SK-MEL-5 (cell line): Measurements from ENCODE around the gene GTF2H3. TPM values are rescaled to one million over a fixed set of nuclear protein-coding genes. Genes with fewer than 3 reads are reported as not detected.
A peak's percentile ranks its signal among the peaks of the same experiment; 100 is the strongest.

Experiments
- DNase-seq: peaks from one replicate; pipeline ENCODE4 v3.0.0-alpha.2; 2016; ENCODE audit warnings: low read depth, low spot score
- in situ Hi-C: cut with HindIII; loops from 2 replicates; pipeline ENCODE4 v1.10.0; 2016; ENCODE audit warnings: low sequenced_read_pairs, high pct_unique_total_duplicates, low pct_unique_long_range_greater_than_20kb
- total RNA-seq: library from RNA; depleted of rRNA; stranded (reverse); fragments of >200 nt; shearing (Covaris generic); gene quantifications from 2 replicates; pipeline ENCODE4 v1.2.3, GENCODE V29; 2014

Gene GTF2H3
- total RNA-seq, 1 experiment from 2014 or later: 54.7 TPM

GRCh38 chr12:123621619-123622530 is 11.8 kb upstream of the GTF2H3 start:
- DNase-seq: no peak
- in situ Hi-C loops: no loop called here

GRCh38 chr12:123634142-123634561 is 523 bp downstream of the GTF2H3 start:
- DNase-seq: no peak
- in situ Hi-C loops: no loop called here

- in situ Hi-C loops: no loop called here
- no peak for DNase-seq
These were observed 10.3 kb downstream of the GTF2H3 start for GRCh38 chr12:123643911-123644310.

- no peak for DNase-seq
- in situ Hi-C loops: no loop called here
These were observed 11.8 kb downstream of the GTF2H3 start for GRCh38 chr12:123645380-123645779.

- no peak for DNase-seq
- in situ Hi-C loops: no loop called here
These were observed 12.2 kb downstream of the GTF2H3 start for GRCh38 chr12:123645878-123646277.

- in situ Hi-C loops: no loop called here
- no peak for DNase-seq
These were observed 14.8 kb downstream of the GTF2H3 start for GRCh38 chr12:123648401-123648800.

GRCh38 chr12:123654129-123654701 is 20.6 kb downstream of the GTF2H3 start:
- in situ Hi-C loops: no loop called here
- no peak for DNase-seq

- no peak for DNase-seq
- in situ Hi-C loops: no loop called here
These were observed 21.8 kb downstream of the GTF2H3 start for GRCh38 chr12:123655420-123655819.

- in situ Hi-C loops: no loop called here
- DNase-seq: no peak
These were observed 22.8 kb downstream of the GTF2H3 start for GRCh38 chr12:123656392-123656791.

- in situ Hi-C loops: no loop called here
These were observed 23.6 kb downstream of the GTF2H3 start for GRCh38 chr12:123657211-123657610.

GRCh38 chr12:123659996-123660727 is 26.5 kb downstream of the GTF2H3 start:
- in situ Hi-C loops: no loop called here

More at GRCh38 chr12:123657211-123657610, 23.6 kb downstream of the GTF2H3 start:
- no peak for DNase-seq

GRCh38 chr12:123667771-123668170 is 34.1 kb downstream of the GTF2H3 start:
- no peak for DNase-seq
- in situ Hi-C loops: no loop called here

More at GRCh38 chr12:123659996-123660727, 26.5 kb downstream of the GTF2H3 start:
- peak; percentile 86 for DNase-seq

GRCh38 chr12:123670882-123671728 is 37.5 kb downstream of the GTF2H3 start, which contains the start of gene TCTN2:
Gene TCTN2 (plus strand): TSS chr12:123671113. CDS start chr12:123671241, 128 bp downstream.
- DNase-seq: peak; percentile 90
- in situ Hi-C loops: no loop called here

GRCh38 chr12:123671876-123672275 is 38.2 kb downstream of the GTF2H3 start:
- in situ Hi-C loops: no loop called here
- no peak for DNase-seq

GRCh38 chr12:123675436-123675835 is 41.8 kb downstream of the GTF2H3 start:
- in situ Hi-C loops: no loop called here
- DNase-seq: no peak

- in situ Hi-C loops: no loop called here
- no peak for DNase-seq
These were observed 43.1 kb downstream of the GTF2H3 start for GRCh38 chr12:123676616-123677320.

GRCh38 chr12:123678981-123679380 is 45.4 kb downstream of the GTF2H3 start:
- in situ Hi-C loops: no loop called here
- DNase-seq: no peak
